NT2/D1 (cell line): ENCODE results near the gene CSKMT.

Experiments
- DNase-seq: peaks from one replicate; pipeline ENCODE4 v3.0.0-alpha.2; 2011; ENCODE audit warnings: low read depth, low spot score
- H3K27me3 ChIP-seq: 2 replicates; pipeline ENCODE4 v1.6.0; 2011; ENCODE audit warnings: mild to moderate bottlenecking; ENCODE audit not compliant: insufficient read length, insufficient read depth
- H3K36me3 ChIP-seq: 2 replicates; pipeline ENCODE4 v1.6.1; 2011; ENCODE audit warnings: mild to moderate bottlenecking, low read length, mixed read lengths; ENCODE audit not compliant: insufficient read depth, insufficient read length
- H3K4me1 ChIP-seq: 2 replicates; pipeline ENCODE4 v1.5.1; 2011; ENCODE audit not compliant: insufficient read depth, insufficient read length
- H3K4me3 ChIP-seq: 2 replicates; pipeline ENCODE4 v1.5.1; 2011; ENCODE audit warnings: low read depth; ENCODE audit not compliant: insufficient read length
- H3K9ac ChIP-seq: 2 replicates; pipeline ENCODE4 v1.6.0; 2011; ENCODE audit warnings: low read depth; ENCODE audit not compliant: insufficient read length
- H3K9me3 ChIP-seq: 2 replicates; pipeline ENCODE4 v1.5.1; 2011; ENCODE audit warnings: mild to moderate bottlenecking, low read length; ENCODE audit not compliant: insufficient read depth
- SUZ12 ChIP-seq: IDR thresholded peaks from 2 replicates; pipeline ENCODE4 v1.6.1; 2011; ENCODE audit not compliant: insufficient read length, insufficient read depth; ENCODE audit errors: extremely low read depth
- YY1 ChIP-seq: IDR thresholded peaks from 2 replicates; pipeline ENCODE4 v1.6.1; 2011; ENCODE audit not compliant: insufficient read length, insufficient read depth
- ZNF274 ChIP-seq: IDR thresholded peaks from 2 replicates; pipeline ENCODE4 v1.6.1; 2011; ENCODE audit warnings: mild to moderate bottlenecking, low read depth, low read length

Gene CSKMT

DNA sequence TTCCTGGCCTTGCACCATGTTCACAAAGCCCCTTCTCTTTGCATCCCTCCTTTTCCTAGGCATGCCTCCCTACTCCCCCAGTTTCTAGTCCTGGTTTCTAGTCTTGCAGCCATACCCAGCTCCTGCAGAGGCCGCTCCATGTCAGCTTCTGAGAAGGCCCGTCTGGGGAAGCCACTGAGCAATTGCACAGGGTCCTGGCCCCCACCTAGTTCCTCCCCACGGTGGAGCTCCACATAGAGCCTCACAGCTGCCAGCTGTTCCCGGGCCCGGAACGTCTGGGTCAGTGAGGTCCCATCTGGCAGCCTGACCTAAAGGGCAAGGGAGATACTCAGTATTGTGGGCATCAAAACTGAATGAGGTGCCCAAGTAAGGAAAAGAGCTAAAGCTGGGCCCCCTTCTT is 11.6 kb downstream of the CSKMT start:
- no peak overlapping the region for H3K4me3 ChIP-seq
- H3K27me3 ChIP-seq, result no peaks in the 10 kb centered on the region
- TF ChIP-seq ZNF274, result no peak
- no peak for TF ChIP-seq SUZ12
- no peak for TF ChIP-seq YY1
- H3K9me3 ChIP-seq, result no peaks in the 10 kb centered on the region
- H3K36me3 ChIP-seq, result peaks cover 48% of the 10 kb centered on the region
- H3K9ac ChIP-seq, result no peak overlapping the region
- DNase-seq, result no peak
- peaks cover 5% of the 10 kb centered on the region for H3K4me1 ChIP-seq

GRCh38 chr11:62677156-62677555 is 12.0 kb downstream of the CSKMT start:
- Histone ChIP-seq H3K4me3 (no peak overlapping the region), H3K9me3 (no peaks in the 10 kb centered on the region), H3K27me3 (no peaks in the 10 kb centered on the region), H3K36me3 (peaks cover 48% of the 10 kb centered on the region), H3K9ac (peak overlapping the region; percentile 23), H3K4me1 (peaks cover 5% of the 10 kb centered on the region)
- TF ChIP-seq ZNF274 (no peak), SUZ12 (no peak), YY1 (no peak)
- DNase-seq, result no peak

GRCh38 chr11:62677714-62678113 is 12.6 kb downstream of the CSKMT start:
- H3K4me1 ChIP-seq, result peaks cover 5% of the 10 kb centered on the region
- DNase-seq, result no peak
- H3K4me3 ChIP-seq, result peak overlapping the region; percentile 97

GRCh38 chr11:62678433-62678769 is 13.3 kb downstream of the CSKMT start:
- Histone ChIP-seq H3K4me1 (peaks cover 3% of the 10 kb centered on the region), H3K9me3 (no peaks in the 10 kb centered on the region), H3K27me3 (no peaks in the 10 kb centered on the region), H3K36me3 (peaks cover 40% of the 10 kb centered on the region), H3K4me3 (peak overlapping the region; percentile 97), H3K9ac (peak overlapping the region; percentile 98)
- no peak for TF ChIP-seq ZNF274
- no peak for TF ChIP-seq SUZ12
- no peak for TF ChIP-seq YY1
- DNase-seq, result no peak

More at GRCh38 chr11:62677714-62678113, 12.6 kb downstream of the CSKMT start:
- H3K36me3 ChIP-seq, result peaks cover 47% of the 10 kb centered on the region
- no peaks in the 10 kb centered on the region for H3K9me3 ChIP-seq
- TF ChIP-seq SUZ12 (no peak), ZNF274 (no peak), YY1 (no peak)
- H3K9ac ChIP-seq, result peak overlapping the region; percentile 98
- no peaks in the 10 kb centered on the region for H3K27me3 ChIP-seq

- TF ChIP-seq YY1 (no peak), SUZ12 (no peak), ZNF274 (no peak)
- DNase-seq, result no peak
- H3K4me3 ChIP-seq, result peak within 1 kb of the TSS; percentile 97
- no peaks in the 10 kb centered on the region for H3K27me3 ChIP-seq
- peaks cover 3% of the 10 kb centered on the region for H3K4me1 ChIP-seq
- H3K36me3 ChIP-seq, result peaks cover 33% of the 10 kb centered on the region
- H3K9me3 ChIP-seq, result no peaks in the 10 kb centered on the region
- peak within 1 kb of the TSS; percentile 98 for H3K9ac ChIP-seq
Measured at GRCh38 chr11:62678770-62679696, 13.9 kb downstream of the CSKMT start, which contains the start of gene UBXN1. Gene UBXN1, minus strand, starts transcription at chr11:62679073. Its CDS starts 150 bp downstream, at chr11:62678923.

GRCh38 chr11:62680825-62681240 is 15.7 kb downstream of the CSKMT start:
- Histone ChIP-seq H3K9me3 (no peaks in the 10 kb centered on the region), H3K4me3 (no peak overlapping the region), H3K4me1 (peaks cover 3% of the 10 kb centered on the region), H3K36me3 (peaks cover 20% of the 10 kb centered on the region), H3K27me3 (no peaks in the 10 kb centered on the region), H3K9ac (no peak overlapping the region)
- TF ChIP-seq SUZ12, result no peak
- TF ChIP-seq YY1, result no peak
- no peak for TF ChIP-seq ZNF274
- no peak for DNase-seq

DNA sequence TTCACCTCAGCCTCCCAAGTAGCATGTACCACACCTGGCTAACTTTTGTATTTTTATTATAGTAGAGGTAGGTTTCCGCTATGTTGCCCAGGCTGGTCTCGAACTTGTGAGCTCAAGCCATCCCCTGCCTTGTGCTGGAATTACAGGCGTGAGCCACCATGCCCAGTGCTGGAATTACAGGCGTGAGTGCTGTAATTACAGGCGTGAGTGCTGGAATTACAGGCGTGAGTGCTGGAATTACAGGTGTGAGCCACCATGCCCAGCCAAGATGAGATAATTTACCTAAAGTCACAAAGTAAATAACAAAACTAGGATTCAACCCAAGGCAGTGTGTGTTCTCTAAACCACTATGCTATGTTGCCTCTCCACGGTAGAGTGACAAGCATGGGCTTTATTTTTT is 17.4 kb downstream of the CSKMT start:
- Histone ChIP-seq H3K9ac (no peak overlapping the region), H3K9me3 (no peaks in the 10 kb centered on the region), H3K4me1 (peaks cover under 1% of the 10 kb centered on the region), H3K27me3 (no peaks in the 10 kb centered on the region), H3K36me3 (peaks cover 8% of the 10 kb centered on the region), H3K4me3 (no peak overlapping the region)
- TF ChIP-seq YY1, result no peak
- no peak for TF ChIP-seq ZNF274
- no peak for TF ChIP-seq SUZ12
- DNase-seq, result no peak
